K562 (cell line): Measurements from ENCODE around the gene GLYATL3.

ENCODE experiments used
- HCFC1 ChIP-seq: IDR thresholded peaks from 2 replicates; pipeline ENCODE4 v1.6.1; 2012; ENCODE audit warnings: low read depth, low read length, improper control_type of control experiment
- HDAC6 ChIP-seq: IDR thresholded peaks from 2 replicates; pipeline ENCODE4 v1.6.1; 2012; ENCODE audit warnings: low read depth, mild to moderate bottlenecking, control low read depth, inconsistent platforms, low read length, moderate library complexity
- JUND ChIP-seq, 2 experiments: IDR thresholded peaks; 2 replicates in 1 of 2; 3 replicates in 1 of 2; pipeline ENCODE4 v1.6.1; 2011; ENCODE audit warnings: borderline replicate concordance in 2 of 2, low read depth in 2 of 2, low read length in 2 of 2, improper control_type of control experiment in 1 of 2, missing biosample characterization in 1 of 2, missing genetic modification characterization in 1 of 2, missing genetic modification reagents in 1 of 2
- NFXL1 ChIP-seq: fragments of 450-650 bp; formaldehyde crosslinking; IDR thresholded peaks from 2 replicates; pipeline ENCODE4 v1.4.0; 2021; ENCODE audit warnings: mild to moderate bottlenecking
- NRF1 ChIP-seq, 2 experiments: fragments of 450-650 bp; IDR thresholded peaks in 1 of 2; conservative IDR thresholded peaks in 1 of 2; 2 replicates each; pipeline ENCODE4 v1.6.1; 2014; ENCODE audit warnings: mild to moderate bottlenecking in 2 of 2
- POLR2A ChIP-seq: fragments of 450-650 bp; conservative IDR thresholded peaks from 2 replicates; pipeline ENCODE4 v1.6.1; 2016
- RNF2 ChIP-seq: sonication (generic); IDR thresholded peaks from 2 replicates; pipeline ENCODE4 v1.6.1; 2016
- ZNF12 ChIP-seq: sonication (generic); formaldehyde crosslinking; IDR thresholded peaks from 2 replicates; pipeline ENCODE4 v1.4.0; 2020; ENCODE audit warnings: mild to moderate bottlenecking, missing genetic modification reagents
- ZNF76 ChIP-seq: fragments of 250-450 bp; sonication (Bioruptor Pico); IDR thresholded peaks from 2 replicates; pipeline ENCODE4 v1.4.0; 2020; ENCODE audit warnings: mild to moderate bottlenecking, moderate library complexity, borderline replicate concordance
- TF ChIP-seq, protein P1 (sequence below), 2 experiments: fragments of 450-650 bp in 1 of 2; sonication (generic) in 1 of 2; formaldehyde crosslinking in 1 of 2; IDR thresholded peaks; 2 replicates each; pipeline versions ENCODE4 v1.7.1 to v1.9.0; 2016 to 2022; ENCODE audit warnings: inconsistent platforms in 1 of 2, mild to moderate bottlenecking in 1 of 2, missing genetic modification reagents in 1 of 2
- TF ChIP-seq, protein P2 (sequence below): fragments of 450-650 bp; IDR thresholded peaks from 2 replicates; pipeline ENCODE4 v1.6.1; 2016; ENCODE audit warnings: antibody characterized with exemption
- TF ChIP-seq, protein P3 (sequence below), 2 experiments: fragments of 450-650 bp in 1 of 2; sonication (generic) in 1 of 2; formaldehyde crosslinking in 1 of 2; IDR thresholded peaks in 1 of 2; conservative IDR thresholded peaks in 1 of 2; 2 replicates each; pipeline versions ENCODE4 v1.6.1 to v1.8.1; 2016 to 2023; ENCODE audit warnings: mild to moderate bottlenecking in 2 of 2, moderate library complexity in 2 of 2, inconsistent platforms in 1 of 2, missing genetic modification reagents in 1 of 2

GRCh38 chr6:49513153-49513989, 13.6 kb downstream of the GLYATL3 start:
- TF ChIP-seq, protein P1, sequence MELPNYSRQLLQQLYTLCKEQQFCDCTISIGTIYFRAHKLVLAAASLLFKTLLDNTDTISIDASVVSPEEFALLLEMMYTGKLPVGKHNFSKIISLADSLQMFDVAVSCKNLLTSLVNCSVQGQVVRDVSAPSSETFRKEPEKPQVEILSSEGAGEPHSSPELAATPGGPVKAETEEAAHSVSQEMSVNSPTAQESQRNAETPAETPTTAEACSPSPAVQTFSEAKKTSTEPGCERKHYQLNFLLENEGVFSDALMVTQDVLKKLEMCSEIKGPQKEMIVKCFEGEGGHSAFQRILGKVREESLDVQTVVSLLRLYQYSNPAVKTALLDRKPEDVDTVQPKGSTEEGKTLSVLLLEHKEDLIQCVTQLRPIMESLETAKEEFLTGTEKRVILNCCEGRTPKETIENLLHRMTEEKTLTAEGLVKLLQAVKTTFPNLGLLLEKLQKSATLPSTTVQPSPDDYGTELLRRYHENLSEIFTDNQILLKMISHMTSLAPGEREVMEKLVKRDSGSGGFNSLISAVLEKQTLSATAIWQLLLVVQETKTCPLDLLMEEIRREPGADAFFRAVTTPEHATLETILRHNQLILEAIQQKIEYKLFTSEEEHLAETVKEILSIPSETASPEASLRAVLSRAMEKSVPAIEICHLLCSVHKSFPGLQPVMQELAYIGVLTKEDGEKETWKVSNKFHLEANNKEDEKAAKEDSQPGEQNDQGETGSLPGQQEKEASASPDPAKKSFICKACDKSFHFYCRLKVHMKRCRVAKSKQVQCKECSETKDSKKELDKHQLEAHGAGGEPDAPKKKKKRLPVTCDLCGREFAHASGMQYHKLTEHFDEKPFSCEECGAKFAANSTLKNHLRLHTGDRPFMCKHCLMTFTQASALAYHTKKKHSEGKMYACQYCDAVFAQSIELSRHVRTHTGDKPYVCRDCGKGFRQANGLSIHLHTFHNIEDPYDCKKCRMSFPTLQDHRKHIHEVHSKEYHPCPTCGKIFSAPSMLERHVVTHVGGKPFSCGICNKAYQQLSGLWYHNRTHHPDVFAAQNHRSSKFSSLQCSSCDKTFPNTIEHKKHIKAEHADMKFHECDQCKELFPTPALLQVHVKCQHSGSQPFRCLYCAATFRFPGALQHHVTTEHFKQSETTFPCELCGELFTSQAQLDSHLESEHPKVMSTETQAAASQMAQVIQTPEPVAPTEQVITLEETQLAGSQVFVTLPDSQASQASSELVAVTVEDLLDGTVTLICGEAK (IDR thresholded peaks at IDR 0.05): no peak
- TF ChIP-seq, protein P1 (CRISPR knock-in tag; IDR thresholded peaks at IDR 0.05): no peak
- TF ChIP-seq, protein P2, sequence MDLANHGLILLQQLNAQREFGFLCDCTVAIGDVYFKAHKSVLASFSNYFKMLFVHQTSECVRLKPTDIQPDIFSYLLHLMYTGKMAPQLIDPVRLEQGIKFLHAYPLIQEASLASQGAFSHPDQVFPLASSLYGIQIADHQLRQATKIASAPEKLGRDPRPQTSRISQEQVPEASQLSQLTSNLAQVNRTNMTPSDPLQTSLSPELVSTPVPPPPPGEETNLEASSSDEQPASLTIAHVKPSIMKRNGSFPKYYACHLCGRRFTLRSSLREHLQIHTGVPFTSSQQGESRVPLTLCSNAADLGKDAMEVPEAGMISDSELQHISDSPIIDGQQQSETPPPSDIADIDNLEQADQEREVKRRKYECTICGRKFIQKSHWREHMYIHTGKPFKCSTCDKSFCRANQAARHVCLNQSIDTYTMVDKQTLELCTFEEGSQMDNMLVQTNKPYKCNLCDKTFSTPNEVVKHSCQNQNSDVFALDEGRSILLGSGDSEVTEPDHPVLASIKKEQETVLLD: no peak
- TF ChIP-seq, protein P3, sequence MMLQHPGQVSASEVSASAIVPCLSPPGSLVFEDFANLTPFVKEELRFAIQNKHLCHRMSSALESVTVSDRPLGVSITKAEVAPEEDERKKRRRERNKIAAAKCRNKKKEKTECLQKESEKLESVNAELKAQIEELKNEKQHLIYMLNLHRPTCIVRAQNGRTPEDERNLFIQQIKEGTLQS (IDR thresholded peaks at IDR 0.05): no peak
- TF ChIP-seq, protein P3 (CRISPR knock-in tag; conservative IDR thresholded peaks at IDR 0.05): no peak
- no peak for TF ChIP-seq HDAC6
- no peak for TF ChIP-seq ZNF12 (CRISPR knock-in tag)
- no peak for TF ChIP-seq ZNF76 (CRISPR knock-in tag)
- no peak for TF ChIP-seq JUND (IDR thresholded peaks at IDR 0.05; ENCODE audit: borderline replicate concordance, low read depth, low read length)
- no peak for TF ChIP-seq JUND (tag; IDR thresholded peaks at IDR 0.05; ENCODE audit: borderline replicate concordance, low read depth, low read length)
- no peak for TF ChIP-seq NFXL1
- TF ChIP-seq HCFC1: no peak
- TF ChIP-seq NRF1 (conservative IDR thresholded peaks at IDR 0.05 in 1 of 2, IDR thresholded peaks at IDR 0.05 in 1 of 2): no peak
- no peak for TF ChIP-seq RNF2
- TF ChIP-seq POLR2A: no peak
